ENCODE data around the gene PCP2. TPM values are rescaled to one million over a fixed set of nuclear protein-coding genes. Genes with fewer than 3 reads are reported as not detected.

Gene PCP2
- total RNA-seq, 2 donors from 2014 or later: 2.0 to 9.1 TPM

DNA sequence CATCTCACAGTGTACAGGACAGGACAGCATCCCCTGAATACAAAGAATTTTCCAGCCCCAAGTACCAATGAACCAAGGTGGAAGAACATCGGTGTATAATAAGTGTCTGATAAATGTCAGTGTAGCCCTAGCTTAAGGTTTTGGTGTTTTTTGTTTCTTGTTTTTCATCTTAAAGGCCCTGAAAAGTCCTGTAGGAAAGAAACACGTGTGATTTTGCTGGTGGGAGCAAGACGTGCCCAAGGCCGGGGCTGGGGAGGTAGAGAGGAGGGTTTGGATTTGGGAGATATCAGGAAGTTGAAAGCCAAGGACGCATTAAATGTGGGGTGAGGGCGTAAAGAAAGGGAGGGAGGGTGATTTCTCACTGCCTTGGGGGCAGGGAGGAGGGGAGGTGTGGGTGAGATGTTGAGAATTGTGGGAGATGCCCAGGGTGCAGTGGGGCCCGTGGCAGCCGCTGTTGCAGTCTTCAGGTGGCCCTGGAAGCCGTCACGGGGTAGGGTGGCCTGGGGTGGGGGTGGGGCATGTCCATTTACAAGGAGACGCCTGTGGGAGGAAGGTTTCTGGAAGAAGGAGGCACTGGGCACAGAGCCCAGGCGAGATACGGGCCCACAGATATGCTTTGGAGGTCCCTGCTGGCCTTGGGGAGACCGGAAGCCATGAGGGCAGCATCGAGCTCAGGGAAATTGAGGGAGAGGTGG, 31.1 kb downstream of the PCP2 start:
- no peak overlapping the region for H3K4me3 Mint-ChIP-seq
- ATAC-seq (no peak), DNase-seq (no peak)
- no peak overlapping the region for H3K27ac Mint-ChIP-seq
- H3K36me3 Mint-ChIP-seq (ENCODE audit: low read depth): peaks cover 9% of the 10 kb centered on the region
- H3K9me3 ChIP-seq (ENCODE audit: control insufficient read depth, low read length, poor library complexity, severe bottlenecking): no peaks in the 10 kb centered on the region
- peaks cover 4% of the 10 kb centered on the region for H3K4me1 Mint-ChIP-seq
- H3K27me3 Mint-ChIP-seq: peaks cover 36% of the 10 kb centered on the region

DNA sequence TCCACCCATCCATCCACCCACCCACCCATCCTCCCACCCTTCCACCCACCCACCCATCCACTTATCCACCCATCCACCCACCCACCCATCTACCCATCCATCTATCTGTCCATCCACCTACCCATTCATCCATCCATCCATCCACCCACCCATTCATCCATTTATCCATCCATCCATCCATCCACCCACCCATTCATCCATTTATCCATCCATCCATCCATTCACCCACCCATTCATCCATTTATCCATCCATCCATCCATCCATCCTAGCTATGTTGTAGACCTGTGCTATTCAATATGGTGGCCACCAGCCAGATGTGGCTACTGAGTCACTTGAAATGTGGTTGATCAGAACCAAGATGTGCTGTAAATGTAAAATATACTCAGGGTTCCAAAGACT, 32.8 kb downstream of the PCP2 start:
- Mint-ChIP-seq H3K27ac (no peak overlapping the region), H3K27me3 (peaks cover 43% of the 10 kb centered on the region), H3K4me1 (peaks cover 4% of the 10 kb centered on the region), H3K4me3 (no peak overlapping the region), H3K36me3 (ENCODE audit: low read depth) (peaks cover 9% of the 10 kb centered on the region)
- DNase-seq (no peak), ATAC-seq (no peak)
- H3K9me3 ChIP-seq (ENCODE audit: control insufficient read depth, low read length, poor library complexity, severe bottlenecking): no peaks in the 10 kb centered on the region

DNA sequence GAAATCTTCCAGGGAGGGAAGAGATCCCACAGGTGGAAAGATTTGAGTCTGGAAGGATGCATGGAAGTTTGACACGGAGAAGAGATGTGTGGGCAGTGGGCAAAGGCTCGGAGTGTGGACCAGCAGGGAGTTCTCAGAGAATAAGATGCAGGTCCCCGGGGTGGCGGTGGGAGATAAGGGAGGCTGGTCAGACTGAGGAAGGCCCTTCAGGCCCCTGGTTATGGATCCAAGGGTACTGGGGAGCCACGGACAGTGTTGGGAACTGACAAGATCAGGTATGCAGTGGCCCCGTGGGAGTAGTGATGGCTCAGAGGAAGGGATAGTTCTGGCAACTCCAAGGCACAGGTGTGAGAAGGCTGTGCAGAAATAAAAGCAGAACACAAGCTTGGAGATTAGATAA, 35.3 kb downstream of the PCP2 start:
- Mint-ChIP-seq H3K27me3 (peaks cover 56% of the 10 kb centered on the region), H3K4me3 (no peak overlapping the region), H3K4me1 (peaks cover 9% of the 10 kb centered on the region), H3K36me3 (ENCODE audit: low read depth) (peaks cover 7% of the 10 kb centered on the region), H3K27ac (no peak overlapping the region)
- H3K9me3 ChIP-seq (ENCODE audit: control insufficient read depth, low read length, poor library complexity, severe bottlenecking): no peaks in the 10 kb centered on the region
- no peak for DNase-seq
- no peak for ATAC-seq

DNA sequence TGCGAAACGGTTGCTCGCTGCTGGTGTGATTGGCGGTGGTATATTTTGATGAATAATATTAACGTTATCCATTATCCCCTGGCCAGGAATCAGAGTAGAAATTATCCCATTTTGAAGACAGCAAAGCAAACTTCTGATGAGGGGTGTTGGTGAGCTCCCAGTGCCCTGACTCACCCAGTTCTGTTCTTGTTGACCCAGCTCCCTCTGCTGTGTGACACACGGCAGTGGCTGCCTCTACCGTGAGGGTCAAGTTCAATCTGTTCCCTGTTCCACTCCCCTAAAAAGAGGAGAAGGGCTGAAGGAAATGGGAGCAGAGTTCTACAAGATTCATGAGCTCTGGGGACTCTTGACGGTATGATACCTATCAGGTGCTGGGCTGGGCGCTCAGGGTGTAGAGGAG, 35.8 kb downstream of the PCP2 start:
- H3K4me1 Mint-ChIP-seq: peaks cover 9% of the 10 kb centered on the region
- H3K27me3 Mint-ChIP-seq: peaks cover 59% of the 10 kb centered on the region
- no peak overlapping the region for H3K4me3 Mint-ChIP-seq
- peaks cover 7% of the 10 kb centered on the region for H3K36me3 Mint-ChIP-seq (ENCODE audit: low read depth)
- H3K27ac Mint-ChIP-seq: no peak overlapping the region
- ATAC-seq: no peak
- no peaks in the 10 kb centered on the region for H3K9me3 ChIP-seq (ENCODE audit: control insufficient read depth, low read length, poor library complexity, severe bottlenecking)
- no peak for DNase-seq

- H3K9me3 ChIP-seq (ENCODE audit: control insufficient read depth, low read length, poor library complexity, severe bottlenecking): no peaks in the 10 kb centered on the region
- peak; percentile 16 for ATAC-seq
- DNase-seq: no peak
- H3K4me1 Mint-ChIP-seq: peaks cover 9% of the 10 kb centered on the region
- H3K27ac Mint-ChIP-seq: no peak overlapping the region
- H3K4me3 Mint-ChIP-seq: peak overlapping the region; percentile 75
- peaks cover 53% of the 10 kb centered on the region for H3K27me3 Mint-ChIP-seq
- peaks cover 7% of the 10 kb centered on the region for H3K36me3 Mint-ChIP-seq (ENCODE audit: low read depth)
Observed at GRCh38 chr19:7596211-7596937, 37.1 kb downstream of the PCP2 start.

DNA sequence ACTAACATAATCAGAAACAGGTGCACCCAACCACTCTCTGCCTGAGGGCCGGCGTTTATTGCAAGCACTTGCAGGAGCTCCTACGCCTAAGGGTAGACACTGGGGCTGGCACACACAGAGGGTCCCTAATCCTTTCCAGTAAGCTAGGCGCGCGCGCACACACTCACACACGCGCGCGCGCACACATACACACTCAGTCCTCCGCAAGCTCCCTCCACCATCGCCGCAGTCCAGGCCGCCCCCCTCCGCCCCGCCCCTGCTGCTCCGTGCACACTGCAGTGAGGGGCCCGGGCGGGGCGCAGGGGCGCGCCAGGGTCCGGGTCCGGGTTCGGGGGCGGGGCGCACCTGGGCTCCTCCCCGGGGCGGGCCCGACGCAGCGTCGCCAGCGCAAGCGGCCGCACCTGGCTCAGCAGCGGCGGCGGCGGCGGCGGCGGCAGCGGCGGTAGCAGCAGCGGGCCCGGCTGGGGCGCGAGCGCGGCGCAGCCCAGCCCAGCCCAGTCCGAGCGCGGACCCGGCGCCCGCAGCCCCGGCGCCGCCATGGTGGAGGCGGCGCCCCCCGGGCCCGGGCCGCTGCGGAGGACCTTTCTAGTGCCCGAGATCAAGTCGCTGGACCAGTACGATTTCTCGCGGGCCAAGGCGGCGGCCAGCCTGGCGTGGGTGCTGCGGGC, 37.9 kb downstream of the PCP2 start, which contains the start of gene CAMSAP3:
Gene CAMSAP3, plus strand, starts transcription at position 398 of the 668 bp plus-strand sequence. Its CDS starts 140 bp downstream, at position 538.
- H3K4me1 Mint-ChIP-seq: peaks cover 9% of the 10 kb centered on the region
- ATAC-seq: peak; percentile 84
- peak in 2 of 3 donors; percentile 26 to 31 for DNase-seq

DNA sequence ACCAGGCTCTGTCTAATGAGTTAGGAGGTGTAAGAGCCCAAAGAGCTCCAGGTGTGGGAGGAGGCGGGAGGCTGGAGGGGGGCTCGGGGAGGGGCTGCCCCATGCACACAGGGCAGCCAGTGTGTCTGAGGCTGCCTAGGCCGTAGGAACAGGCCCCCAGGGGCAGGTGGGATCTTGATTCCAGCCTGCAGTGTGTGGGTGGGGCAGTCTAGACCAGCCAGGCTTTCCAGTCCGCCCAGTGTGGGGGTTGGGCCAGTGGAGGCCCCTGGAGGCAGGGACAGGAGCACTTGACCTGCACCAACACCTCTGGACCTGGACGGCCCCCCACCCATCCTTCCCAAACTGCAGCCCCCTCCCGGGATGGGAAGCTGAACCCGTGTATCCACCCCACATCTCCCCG, 43.3 kb downstream of the PCP2 start:
- no peaks in the 10 kb centered on the region for H3K9me3 ChIP-seq (ENCODE audit: control insufficient read depth, low read length, poor library complexity, severe bottlenecking)
- DNase-seq: no peak
- Mint-ChIP-seq H3K4me1 (peaks cover 5% of the 10 kb centered on the region), H3K27ac (no peak overlapping the region), H3K27me3 (peaks cover 28% of the 10 kb centered on the region), H3K4me3 (no peak overlapping the region), H3K36me3 (ENCODE audit: low read depth) (peaks cover 4% of the 10 kb centered on the region)
- no peak for ATAC-seq

More for the DNA sequence above, 37.9 kb downstream of the PCP2 start, which contains the start of gene CAMSAP3:
- peak within 1 kb of the TSS; percentile 83 for H3K4me3 Mint-ChIP-seq
- H3K27me3 Mint-ChIP-seq: peaks cover 53% of the 10 kb centered on the region
- H3K27ac Mint-ChIP-seq: no peak within 1 kb of the TSS
- H3K36me3 Mint-ChIP-seq (ENCODE audit: low read depth): peaks cover 5% of the 10 kb centered on the region
- no peaks in the 10 kb centered on the region for H3K9me3 ChIP-seq (ENCODE audit: control insufficient read depth, low read length, poor library complexity, severe bottlenecking)

DNA sequence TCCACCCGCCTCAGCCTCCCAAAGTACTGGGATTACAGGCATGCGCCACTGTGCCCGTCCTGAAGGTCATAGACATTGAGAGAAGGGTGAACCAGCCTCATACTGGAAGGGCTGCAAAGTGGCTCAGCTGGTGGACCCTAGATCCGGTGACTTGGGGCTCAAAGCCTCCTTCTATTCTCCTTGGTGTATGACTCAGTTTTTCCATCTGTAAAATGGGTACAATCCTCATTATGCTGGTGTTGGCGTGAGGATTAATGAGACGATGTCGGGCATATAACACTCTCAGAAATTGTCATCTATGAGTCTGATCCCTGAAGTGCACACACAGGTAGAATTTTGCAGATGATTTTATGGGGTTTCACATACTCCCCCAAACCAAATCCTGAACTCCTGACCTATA, 43.7 kb downstream of the PCP2 start:
- Mint-ChIP-seq H3K4me3 (no peak overlapping the region), H3K27me3 (peaks cover 27% of the 10 kb centered on the region), H3K4me1 (peaks cover 2% of the 10 kb centered on the region), H3K27ac (no peak overlapping the region), H3K36me3 (ENCODE audit: low read depth) (peaks cover 2% of the 10 kb centered on the region)
- ATAC-seq: no peak
- H3K9me3 ChIP-seq (ENCODE audit: control insufficient read depth, low read length, poor library complexity, severe bottlenecking): no peaks in the 10 kb centered on the region
- no peak for DNase-seq

DNA sequence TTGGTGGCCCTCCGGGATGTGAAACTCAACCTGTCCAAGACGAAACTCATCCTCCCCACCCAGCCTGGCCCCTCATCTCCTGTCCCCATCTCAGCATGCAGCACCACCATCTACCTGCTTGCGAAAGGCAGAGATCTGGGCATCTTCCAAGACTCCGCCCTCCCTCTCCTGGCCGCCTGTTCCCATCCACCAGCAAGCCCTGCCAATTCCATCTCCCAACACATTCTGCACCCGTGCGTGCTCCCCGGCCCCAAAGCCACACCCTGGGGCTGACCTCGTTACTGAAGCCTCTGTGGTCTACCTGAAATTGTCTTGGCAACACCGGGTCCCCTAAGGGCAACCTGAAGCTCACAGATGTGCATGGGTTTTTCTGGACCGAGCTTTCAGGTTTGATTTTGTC, 51.1 kb downstream of the PCP2 start:
- ATAC-seq: no peak
- H3K9me3 ChIP-seq (ENCODE audit: control insufficient read depth, low read length, poor library complexity, severe bottlenecking): no peaks in the 10 kb centered on the region
- no peak for DNase-seq
- peaks cover 16% of the 10 kb centered on the region for H3K27me3 Mint-ChIP-seq
- no peak overlapping the region for H3K4me3 Mint-ChIP-seq
- no peaks in the 10 kb centered on the region for H3K36me3 Mint-ChIP-seq (ENCODE audit: low read depth)
- H3K27ac Mint-ChIP-seq: no peak overlapping the region
- H3K4me1 Mint-ChIP-seq: peaks cover 6% of the 10 kb centered on the region

Other genes with a start within 250 kb of the PCP2 start
- gene PEX11G, start 144.7 kb downstream of the PCP2 start, total RNA-seq: not detected
- 1 to 10 TPM; 4.1 to 5.1 TPM for gene ZNF358, start 117.6 kb downstream of the PCP2 start, total RNA-seq
- gene MCOLN1, start 111.1 kb downstream of the PCP2 start, total RNA-seq: 10 to 100 TPM; 11.4 to 17.0 TPM
- gene PNPLA6, start 98.0 kb downstream of the PCP2 start, total RNA-seq: 10 to 100 TPM; 95.1 to 97.2 TPM
- gene CAMSAP3, start 37.9 kb downstream of the PCP2 start, total RNA-seq: under 1 TPM; 0.12 to 0.44 TPM
- 10 to 100 TPM; 56.3 to 70.1 TPM for gene XAB2, start 4.2 kb downstream of the PCP2 start, total RNA-seq
- gene PET100, start 3.9 kb downstream of the PCP2 start, total RNA-seq: 100 to 1,000 TPM; 106 to 109 TPM
- 100 to 1,000 TPM; 256 to 274 TPM for gene STXBP2, start 3.4 kb upstream of the PCP2 start, total RNA-seq
- gene RETN, start 35.3 kb upstream of the PCP2 start, total RNA-seq: not detected
- gene MCEMP1, start 43.4 kb upstream of the PCP2 start, total RNA-seq: under 1 TPM; 0.52 to 0.68 TPM
- 10 to 100 TPM; 55.5 to 69.8 TPM for gene TRAPPC5, start 47.1 kb upstream of the PCP2 start, total RNA-seq
- gene FCER2, start 68.4 kb upstream of the PCP2 start, total RNA-seq: 1 to 10 TPM in 1 of 2 donors, not detected in 1; 7.0 TPM
- gene CLEC4G, start 98.4 kb upstream of the PCP2 start, total RNA-seq: not detected
- gene CD209, start 113.8 kb upstream of the PCP2 start, total RNA-seq: not detected
- under 1 TPM in 1 of 2 donors, not detected in 1; 0.17 TPM for gene CLEC4M, start 129.5 kb upstream of the PCP2 start, total RNA-seq
- 10 to 100 TPM in 1 of 2 donors, 1 to 10 TPM in 1; 9.3 to 10.1 TPM for gene EVI5L, start 196.5 kb upstream of the PCP2 start, total RNA-seq
- gene PRR36, start 240.7 kb upstream of the PCP2 start, total RNA-seq: under 1 TPM; 0.37 to 0.63 TPM